RPMI7951 (cell line): Measurements from ENCODE around the gene HOXB7. TPM values are rescaled to one million over a fixed set of nuclear protein-coding genes. Genes with fewer than 3 reads are reported as not detected.

ENCODE experiments used
- DNase-seq: peaks from one replicate; pipeline ENCODE4 v3.0.0-alpha.2; 2012; ENCODE audit warnings: low read depth
- total RNA-seq: library from RNA; depleted of rRNA; stranded (reverse); fragments of >200 nt; shearing (Covaris generic); gene quantifications from 2 replicates; pipeline ENCODE4 v1.2.3, GENCODE V29; 2014

The HOXB7 gene
- total RNA-seq, 1 experiment from 2014 or later = 26.1 TPM

DNA sequence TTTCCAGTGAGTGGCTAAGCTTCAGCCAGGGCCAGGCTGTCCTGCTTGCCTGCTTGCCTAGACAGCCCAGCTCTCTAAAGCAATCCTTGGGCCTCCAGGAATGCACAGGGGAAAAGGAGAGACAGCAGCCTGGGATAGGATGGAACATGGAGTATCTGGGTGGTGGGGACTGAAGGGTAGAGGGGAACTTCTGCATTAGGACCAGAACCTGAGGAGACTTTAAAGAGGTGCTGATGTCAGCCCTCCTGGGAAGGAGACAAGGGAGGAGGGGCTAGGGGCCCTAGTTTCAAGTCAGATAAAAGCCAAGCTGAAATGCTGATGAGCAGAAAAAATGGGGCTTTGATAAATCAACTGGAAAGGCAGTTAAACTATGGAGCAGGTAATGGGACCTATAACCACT, 1.8 kb downstream of the HOXB7 start:
- no peak for DNase-seq

DNA sequence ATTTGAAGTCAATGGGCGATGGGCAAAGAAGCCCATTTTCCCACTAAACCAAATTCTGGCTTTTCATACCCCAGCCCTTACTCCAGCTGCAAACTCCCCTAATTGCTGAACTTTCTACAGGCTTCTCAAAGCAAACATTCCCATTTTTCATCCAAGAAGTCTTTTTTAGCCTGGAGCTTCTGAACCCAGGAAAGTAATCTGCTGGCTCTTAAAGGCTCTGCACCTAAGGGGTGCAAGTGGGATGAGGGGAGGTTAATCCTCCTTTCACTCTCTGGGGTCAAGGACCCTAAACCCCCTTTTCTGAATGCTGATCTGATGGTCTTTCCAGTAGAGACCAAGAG, 2.4 kb downstream of the HOXB7 start:
- no peak for DNase-seq

DNA sequence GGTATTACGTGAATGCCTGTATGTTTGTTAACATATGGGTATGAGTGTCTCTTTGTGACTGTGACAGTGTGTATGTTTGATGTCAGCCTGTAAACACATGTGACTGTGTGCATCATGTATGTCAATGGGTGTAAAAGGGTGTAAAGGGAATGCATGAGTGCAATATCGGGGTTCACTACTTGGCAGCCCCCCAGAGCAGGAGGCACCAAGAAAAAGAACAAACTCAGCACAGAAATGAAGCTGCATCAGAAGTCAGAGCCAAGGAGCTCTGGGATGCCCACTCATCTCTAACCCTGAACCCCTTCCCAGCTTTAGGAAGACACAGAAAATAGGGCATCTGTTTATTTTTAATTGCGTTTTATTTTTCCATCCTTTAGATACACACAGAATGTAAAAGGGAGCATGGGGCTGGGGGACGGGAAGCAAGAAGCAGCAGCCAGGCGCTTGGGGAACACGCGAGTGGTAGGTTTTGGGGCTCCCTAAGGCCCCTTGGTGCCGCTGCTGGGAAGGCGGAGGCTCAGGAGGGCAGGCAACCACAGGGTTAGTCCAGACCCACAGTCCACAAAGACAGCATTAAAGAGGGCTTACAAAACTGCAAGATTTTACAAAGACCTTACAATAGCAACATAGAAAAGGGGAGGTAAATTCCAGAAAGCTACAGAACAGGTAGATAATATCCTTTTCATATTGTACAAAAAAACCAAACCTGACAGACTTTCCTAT, 3.8 kb downstream of the HOXB7 start:
- DNase-seq = no peak

DNA sequence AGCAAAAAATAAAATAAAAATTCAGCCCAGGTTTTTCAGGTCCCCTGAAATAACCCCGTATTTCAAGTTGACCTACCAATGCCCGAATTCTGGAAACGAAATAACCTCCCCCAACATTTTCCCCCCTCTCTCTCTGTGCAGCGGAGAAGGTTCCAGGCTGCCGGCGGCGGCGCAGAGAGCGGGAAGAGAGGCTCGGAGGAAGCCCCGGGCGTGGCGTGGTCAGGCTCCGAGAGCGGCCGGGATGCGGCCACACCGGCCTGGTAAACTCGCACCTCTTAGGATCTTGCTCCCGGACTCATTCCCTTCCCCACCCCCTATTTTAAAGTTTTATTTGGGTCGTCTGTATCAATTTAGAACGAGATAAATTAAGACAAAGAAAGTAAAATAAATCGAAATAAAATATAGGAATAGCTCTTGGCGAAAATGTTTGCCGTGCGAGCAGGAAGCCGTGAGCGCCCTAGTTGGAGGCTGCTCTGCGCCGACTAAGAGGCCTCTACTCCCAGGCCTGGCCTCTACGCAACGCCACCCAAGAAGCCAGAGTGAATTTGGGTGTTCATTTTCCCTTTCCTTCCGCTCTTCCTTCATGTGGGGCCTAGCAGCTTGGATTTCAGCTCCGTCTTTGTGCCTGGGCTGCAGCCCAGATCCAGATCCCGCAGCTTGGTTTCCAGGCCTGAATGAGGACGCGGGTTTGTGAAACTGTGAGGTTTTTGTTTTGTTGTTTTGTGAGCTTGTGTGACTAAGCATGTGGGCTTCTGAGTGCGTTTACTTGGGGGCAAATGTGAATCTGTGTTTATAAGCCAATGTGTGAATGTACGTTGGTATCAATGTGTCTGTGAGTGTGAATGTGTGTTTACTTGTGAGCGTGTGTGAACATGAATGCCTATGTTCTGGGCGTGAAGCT, 4.6 kb downstream of the HOXB7 start:
- no peak for DNase-seq

DNA sequence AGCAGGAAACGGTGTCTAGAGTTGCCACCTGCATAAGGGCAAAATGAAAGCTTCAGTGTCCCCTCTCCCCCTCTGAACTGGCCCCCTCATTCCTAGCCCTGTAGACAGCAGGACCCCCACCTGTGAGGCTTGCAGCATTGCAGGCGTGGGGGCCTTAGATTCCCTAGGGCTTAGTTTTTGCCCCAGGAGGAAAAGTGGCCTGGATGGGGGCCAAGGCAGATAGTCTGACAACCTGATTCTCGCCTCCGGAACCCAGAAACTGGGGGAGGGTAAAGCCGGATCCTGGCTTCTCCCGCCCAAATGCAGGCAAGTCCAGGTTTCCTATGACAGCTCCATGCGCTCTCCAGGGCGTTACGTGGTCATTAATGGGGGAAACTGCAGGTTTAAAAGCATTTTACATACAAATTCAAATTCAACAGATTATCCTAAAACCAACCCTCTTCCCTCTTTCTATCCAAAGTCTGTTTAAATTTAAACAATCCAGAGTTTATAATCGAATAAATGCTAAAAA, 5.4 kb downstream of the HOXB7 start:
- no peak for DNase-seq

DNA sequence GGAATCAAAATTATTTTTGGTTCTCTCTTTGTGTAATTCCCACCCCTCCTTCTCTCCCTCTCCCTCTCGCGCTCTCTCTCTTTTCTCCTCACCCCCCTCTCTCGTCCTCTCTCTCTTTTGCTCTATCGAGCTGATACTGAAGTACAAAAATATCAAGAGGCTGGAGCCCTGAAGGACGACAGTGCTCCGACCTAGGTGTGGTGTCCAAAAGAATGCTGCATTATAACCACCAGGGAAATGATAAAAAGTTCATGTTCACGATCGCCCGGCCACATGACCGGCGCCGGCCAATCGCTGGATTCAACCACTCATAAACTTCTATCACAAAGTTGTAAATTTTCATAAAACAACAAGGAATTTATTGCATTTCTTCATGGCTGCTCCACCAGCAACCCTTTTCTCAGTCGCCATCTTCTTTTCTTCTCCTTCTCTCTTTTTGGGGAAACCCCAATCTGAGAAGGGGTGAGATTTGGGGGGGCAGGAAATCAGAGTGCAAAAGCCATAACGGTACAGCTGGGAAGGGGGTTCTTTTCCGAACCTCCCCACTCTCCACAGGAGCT, 6.0 kb downstream of the HOXB7 start, which contains the start of gene HOXB6:
Gene HOXB6, minus strand, starts transcription at position 217 of the 560 bp plus-strand sequence. CDS start 6,836 bp downstream, outside the sequence.
- DNase-seq = peak; percentile 71

DNA sequence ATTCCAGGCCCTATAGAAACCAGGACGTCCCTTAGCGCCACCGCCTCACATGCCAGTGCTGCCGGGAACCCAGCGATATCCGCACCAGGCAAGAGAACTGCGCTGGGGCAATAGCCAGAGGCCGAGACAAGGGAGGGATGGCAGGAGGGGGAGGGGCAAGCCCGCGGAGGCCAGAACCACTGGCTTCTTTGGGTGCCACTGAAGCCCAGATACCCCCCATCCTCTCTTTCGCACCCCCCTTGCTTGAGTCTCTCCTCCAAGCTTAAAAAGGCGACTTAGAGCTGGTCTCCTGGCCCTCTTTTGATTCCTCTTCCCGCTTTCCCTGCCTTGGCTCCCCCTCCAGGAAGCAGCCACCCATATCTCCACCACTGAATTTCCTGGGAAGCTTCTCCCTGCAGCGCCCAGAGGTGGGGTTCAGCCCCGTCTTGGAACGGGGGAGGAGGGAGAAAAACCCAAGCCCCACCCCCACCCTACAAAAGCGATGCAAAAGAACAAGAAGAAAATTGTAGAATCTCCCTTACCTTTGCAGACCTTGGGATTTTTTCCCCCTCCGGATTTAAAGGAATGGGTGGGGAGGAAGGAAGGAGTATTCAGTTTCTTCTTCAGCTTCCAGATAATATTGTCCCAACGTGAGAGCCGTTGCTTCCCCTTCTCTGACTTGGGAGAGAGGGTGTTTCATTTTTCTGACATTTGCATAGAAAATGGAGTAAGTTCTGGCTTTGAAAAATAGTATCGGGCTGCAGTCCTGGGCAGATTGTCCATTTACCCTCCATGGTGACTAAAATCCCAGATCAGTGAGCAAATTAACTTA, 6.7 kb downstream of the HOXB7 start:
- peak; percentile 78 for DNase-seq

DNA sequence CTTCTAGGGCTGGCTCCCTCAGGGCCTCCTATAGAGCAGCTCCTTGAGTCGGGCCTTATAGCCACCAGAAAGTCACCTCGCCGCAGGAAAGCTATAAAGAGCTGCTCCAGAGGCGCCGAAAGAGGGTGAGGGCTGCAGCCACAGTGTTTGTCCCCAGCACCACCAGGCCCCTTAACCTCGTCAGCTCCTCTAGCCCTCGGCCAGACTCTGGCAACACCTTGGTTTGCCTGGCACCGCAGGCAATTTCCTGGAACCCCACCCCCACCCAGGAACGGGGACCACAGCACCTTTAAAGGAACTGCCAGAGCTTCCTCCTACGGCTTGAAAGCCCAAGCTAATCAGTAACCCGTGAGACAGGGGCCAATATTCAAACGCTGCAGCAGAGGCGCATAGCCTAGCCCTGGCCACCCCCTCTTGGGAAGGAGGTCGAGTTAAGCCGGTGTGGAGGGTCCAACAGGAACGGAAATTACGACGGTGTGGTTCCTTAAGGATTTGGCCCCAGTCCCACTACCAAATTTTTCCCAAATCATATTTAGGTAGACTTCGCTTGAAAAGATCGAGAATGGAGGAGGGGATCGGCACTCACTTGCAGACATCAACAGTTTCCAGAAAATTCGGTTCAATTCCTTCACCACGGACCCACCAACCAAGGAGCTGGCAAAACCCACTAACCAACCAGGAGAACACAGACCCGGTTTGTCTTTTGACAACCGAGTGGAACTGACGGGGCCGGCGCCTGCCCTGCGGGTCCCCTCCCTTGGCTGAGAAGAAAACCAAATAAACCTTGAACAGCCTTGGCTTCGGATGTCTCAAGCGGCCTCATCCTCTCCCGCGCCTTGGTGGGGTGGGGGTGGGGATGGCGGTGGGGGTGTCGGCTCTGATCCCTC, 9.0 kb downstream of the HOXB7 start:
- DNase-seq = no peak

DNA sequence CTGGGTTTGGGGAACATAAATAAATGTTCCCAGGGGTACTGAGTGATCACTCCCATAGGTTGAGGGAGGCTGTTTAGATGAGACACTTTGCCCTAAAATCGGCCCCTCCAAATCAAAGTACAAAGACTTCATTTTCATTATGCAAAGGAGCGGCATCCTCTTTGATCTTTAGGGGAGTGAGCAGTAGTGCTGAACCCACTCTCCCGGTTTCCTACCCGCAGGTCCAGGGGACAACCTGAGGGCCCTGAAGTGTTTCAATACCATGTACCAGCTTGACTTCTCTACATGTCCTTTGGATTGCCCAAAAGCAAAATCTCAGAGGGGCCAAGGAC, 9.6 kb downstream of the HOXB7 start:
- no peak for DNase-seq

DNA sequence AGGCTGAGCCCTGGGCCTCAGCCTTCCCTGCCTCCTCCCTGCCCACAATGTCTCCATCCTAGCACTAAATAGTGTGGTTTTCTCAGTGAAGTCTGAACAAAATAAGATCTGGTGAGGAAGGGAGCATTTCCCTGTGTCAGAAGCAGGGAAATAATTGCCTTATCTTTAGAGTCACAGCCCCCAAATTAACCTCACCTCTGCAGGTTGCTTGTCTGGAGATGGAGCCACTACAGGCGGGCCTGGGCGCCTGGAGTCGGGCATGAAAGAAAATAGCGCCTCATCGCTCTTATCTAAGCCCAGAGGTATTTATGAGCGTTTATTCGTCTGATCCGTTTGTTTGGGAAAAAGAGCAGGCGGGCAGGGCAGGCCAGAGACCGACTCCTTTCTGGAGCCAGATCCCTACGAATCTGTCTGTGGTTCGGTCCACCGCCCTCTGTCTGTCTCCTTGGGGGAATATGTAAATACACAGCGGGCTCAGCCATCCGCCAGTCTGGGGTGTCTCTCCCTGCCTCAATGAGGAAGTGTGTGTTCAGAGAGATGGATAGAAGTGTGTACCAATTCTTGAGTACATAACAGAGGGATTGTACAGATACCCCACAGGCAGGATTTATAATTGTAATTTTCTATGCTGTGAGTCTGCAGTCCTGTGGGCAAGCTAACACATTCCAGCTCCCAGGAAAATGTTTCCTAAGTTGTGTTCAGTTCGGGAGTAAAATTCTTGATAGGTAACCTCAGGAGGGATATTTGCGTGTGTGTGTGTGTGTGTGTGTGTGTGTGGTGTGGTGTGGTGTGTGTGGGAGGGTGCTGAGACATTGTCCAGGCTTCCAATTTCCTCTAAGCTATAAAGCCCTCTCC, 10.3 kb downstream of the HOXB7 start:
- no peak for DNase-seq

DNA sequence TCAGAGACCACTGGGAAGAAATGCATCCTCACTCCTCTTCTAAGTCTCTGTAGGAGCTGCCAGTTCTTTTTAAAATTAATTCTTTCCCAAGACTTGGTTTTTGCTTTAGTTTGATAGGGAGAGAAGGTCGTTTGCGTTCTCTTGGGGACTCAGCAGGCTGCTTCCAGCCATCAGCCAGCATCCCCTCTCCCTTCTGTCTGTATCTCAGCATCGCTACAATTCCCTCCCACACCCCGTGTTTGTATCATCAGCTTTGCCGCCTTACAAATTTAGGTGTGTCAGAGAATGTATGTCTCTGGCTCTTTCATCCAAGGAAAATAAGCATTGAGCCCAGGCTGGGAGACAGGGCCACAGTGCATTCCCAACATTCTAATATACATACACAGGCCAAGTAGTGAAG, 11.5 kb downstream of the HOXB7 start:
- no peak for DNase-seq

DNA sequence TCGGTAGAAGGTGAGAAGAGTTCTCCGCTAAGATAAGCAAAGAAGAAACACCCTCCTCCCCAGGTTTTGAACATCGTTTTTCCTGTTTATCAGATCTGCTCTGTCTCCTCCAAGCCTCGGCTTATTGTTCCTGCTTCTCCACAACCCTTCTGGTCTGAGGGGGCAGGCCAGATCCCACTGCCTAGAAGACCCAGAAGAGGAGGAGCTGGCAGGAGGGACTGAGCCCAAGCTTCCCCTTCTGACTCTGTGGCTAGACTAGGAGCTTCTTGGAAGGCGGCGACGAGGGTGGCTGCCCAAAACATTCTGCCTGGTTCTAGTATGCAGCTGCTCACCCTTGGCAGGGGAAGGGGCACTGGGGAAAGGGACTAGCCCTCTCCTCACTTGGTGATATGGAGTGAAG, 12.1 kb downstream of the HOXB7 start:
- no peak for DNase-seq

DNA sequence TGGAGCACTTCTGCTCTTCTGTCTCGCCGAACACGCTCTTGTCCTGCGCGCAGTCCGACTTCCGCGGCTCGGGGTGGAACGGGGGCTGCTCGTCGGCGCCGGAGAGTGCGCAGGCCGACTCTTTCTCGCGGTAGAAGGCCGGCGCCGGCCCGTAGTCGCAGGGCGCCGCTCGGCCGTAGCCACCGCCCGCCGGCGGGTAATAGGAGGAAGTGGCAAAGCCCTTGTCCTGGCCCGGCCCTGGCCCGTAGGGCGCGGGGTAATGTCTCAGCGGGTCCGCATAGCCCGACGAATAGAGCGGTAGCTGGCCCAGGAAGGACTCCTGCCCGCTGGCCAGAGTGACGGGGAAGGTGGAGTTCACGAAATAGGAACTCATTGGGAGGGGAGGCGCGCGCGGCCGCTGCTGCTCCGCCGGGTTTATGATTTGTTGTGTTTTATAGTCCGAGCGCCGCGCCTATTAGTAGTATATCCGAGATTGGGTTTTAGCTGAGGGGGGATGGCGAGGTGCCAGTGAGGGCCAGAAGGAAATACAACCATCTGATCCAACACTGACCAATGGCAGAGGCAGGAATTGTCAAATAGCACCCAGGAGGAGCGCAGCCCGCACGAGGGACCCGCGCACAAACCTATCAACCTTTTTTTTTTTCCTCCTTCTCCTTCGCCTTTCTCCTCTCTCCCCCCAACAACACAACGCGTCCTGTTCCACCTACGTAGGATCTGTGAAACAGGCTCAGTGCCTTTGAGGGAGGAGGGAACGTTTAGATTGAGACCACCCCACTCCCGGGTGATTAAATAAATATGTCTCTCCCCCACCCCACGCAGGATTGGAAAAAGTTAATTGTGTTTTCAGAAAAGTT, 12.8 kb downstream of the HOXB7 start:
- DNase-seq = peak; percentile 83

DNA sequence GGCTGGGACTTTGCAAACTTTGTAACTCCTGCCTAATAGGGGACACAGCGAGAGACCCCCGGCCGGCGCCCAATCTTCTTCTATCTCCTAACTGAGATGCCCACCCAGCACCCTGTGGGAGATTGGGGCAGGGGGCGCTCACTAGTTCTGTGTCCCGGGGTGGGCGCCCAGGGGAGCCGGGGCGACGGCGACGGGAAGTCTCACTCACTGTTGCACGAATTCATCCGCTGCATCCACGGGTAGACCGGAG, 13.4 kb downstream of the HOXB7 start:
- DNase-seq = no peak

DNA sequence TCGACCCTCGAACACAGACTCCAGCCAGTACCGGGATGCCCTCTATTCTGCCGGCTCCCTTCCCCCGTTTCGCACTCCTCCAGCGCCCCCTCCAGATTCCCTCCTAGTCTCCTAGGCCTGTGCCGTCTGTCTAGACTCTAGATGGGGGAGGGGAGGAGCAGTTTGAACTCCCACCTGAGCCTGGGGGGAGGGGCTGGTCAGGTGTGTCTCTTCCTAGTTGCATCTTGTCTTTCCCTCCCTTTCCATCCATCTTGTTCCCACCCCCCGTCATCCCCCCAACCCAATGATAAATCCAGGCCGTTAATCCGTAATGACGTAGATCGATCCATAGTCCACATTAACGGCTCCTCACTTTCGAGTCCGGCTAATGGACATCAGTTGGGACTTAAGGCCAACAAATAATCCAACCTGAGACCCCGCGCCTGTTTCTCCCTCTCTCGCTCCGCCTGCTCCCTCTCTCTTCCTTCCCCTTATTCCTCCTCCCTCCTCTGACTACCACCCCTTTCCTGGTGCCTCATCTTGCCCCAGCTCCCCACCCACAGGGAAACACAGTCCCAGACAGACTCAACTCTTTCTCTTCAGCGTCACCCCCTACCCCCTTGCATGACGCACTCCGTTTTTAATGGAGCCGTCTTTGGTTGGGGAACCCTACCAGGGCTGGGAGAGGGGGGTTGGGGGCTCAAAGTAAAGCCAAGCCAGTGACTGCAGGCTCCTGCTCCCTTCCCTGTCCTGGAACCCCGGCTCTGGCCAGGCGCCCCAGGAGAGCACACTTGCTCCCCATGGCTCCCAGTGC, 13.9 kb downstream of the HOXB7 start:
- no peak for DNase-seq

DNA sequence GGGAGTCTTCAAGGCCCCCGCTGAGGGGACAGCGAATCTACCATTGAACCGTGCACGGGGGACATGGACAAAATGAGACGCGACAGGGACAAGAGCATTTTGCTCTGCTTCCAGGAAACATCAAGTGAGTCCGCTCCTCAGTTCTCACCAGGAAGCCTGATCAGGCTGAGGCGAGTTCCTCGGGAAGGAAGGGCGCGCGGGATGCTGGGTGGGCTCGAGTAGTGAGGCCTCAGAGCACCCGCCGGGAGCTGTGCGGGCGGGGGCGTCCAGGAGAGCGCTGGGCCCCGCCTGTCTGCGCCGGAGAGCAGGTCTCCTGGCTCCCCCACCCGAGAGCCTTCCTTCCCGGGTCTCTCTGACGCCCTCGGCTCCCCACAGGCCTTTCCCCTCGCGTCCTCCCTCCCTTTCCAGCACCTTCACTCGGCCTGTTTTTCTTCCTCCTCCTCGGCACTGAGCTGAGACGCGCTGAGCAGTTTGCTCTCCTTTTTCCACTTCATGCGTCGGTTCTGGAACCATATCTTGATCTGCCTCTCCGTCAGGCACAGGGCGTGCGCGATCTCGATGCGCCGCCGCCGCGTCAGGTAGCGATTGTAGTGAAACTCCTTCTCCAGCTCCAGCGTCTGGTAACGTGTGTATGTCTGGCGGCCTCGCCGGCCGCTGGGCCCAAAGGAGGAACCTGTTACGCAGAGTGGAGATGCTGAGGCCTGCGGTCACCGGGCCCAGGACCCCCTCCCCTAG, 14.7 kb downstream of the HOXB7 start:
- DNase-seq = no peak

DNA sequence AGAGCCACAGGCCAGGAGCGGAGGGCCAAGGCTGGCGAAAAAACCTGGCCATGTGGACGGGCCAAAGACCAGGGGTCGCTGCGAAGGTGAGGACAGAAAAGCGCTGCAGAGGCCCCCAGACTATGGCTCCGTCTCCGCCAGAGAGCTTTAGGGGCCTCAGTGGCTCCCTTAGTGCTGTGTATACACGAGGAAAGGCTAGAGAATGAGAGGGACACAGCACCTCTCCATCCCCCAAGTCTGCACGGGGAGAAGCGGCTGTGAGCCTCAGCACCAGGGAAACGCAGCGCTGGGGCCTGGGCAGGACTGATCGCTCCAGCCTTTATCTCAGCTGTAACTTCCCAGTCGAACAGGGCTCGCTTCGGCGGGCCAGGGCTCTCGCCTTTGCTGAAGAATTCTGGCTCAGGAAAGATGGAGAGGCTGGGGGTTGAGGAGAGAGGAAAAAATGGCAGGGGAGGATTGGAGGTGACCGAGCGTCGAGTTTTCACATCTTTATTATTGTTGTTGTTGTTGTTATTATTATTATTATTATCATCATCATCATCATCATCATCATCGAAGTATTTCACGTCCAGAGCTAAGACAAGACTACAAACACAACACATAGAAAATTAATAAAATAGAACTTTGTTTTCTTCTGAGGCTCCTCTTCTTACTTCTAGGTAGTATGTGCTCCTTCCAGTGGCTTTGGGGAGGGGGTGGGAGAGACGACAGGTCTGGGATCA, 15.4 kb downstream of the HOXB7 start:
- DNase-seq = no peak
